ENCODE data around the gene AHSG. TPM values are rescaled to one million over a fixed set of nuclear protein-coding genes. Genes with fewer than 3 reads are reported as not detected.

Gene AHSG
- total and polyA plus RNA-seq, 3 donors from 2014 or later: 0.81 to 1.6 (median 1.5) TPM

DNA sequence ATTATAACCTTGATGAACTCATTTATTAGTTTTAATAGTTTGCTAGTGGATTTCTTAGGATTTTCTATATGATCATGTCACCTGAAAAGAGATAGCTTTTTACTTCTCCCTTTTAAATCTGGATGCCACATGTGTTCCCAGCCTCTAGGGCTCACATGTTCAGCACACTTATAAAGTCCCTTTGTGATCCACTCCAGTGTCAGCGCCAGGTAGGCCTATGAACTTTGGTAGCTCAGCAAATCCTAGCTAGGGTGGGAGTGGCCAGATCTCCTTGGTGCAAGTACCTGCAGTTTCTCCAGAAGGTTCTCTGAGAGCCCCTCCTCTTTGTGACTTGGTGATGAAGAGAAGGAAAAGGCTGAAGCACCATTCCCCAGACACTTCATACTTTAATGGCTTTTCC lies 36.0 kb downstream of the AHSG start:
- Histone ChIP-seq H3K27me3 (no peaks in the 10 kb centered on the region), H3K4me3 (no peak overlapping the region), H3K4me1 (no peaks in the 10 kb centered on the region), H3K27ac (no peak overlapping the region), H3K9me3 (no peaks in the 10 kb centered on the region), H3K36me3 (ENCODE audit: low read depth, missing control alignments) (no peaks in the 10 kb centered on the region)
- no peak for DNase-seq
- TF ChIP-seq POLR2A (IDR thresholded peaks at IDR 0.05): no peak
- TF ChIP-seq, protein P1, sequence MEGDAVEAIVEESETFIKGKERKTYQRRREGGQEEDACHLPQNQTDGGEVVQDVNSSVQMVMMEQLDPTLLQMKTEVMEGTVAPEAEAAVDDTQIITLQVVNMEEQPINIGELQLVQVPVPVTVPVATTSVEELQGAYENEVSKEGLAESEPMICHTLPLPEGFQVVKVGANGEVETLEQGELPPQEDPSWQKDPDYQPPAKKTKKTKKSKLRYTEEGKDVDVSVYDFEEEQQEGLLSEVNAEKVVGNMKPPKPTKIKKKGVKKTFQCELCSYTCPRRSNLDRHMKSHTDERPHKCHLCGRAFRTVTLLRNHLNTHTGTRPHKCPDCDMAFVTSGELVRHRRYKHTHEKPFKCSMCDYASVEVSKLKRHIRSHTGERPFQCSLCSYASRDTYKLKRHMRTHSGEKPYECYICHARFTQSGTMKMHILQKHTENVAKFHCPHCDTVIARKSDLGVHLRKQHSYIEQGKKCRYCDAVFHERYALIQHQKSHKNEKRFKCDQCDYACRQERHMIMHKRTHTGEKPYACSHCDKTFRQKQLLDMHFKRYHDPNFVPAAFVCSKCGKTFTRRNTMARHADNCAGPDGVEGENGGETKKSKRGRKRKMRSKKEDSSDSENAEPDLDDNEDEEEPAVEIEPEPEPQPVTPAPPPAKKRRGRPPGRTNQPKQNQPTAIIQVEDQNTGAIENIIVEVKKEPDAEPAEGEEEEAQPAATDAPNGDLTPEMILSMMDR (IDR thresholded peaks at IDR 0.05): no peak
- WGBS, 2 donors: 89 to 100% methylated on average over 1 of the region's 1 CpG
- intact Hi-C loops (cut with DNase I; ENCODE audit: low total_unique reads): no loop called here

DNA sequence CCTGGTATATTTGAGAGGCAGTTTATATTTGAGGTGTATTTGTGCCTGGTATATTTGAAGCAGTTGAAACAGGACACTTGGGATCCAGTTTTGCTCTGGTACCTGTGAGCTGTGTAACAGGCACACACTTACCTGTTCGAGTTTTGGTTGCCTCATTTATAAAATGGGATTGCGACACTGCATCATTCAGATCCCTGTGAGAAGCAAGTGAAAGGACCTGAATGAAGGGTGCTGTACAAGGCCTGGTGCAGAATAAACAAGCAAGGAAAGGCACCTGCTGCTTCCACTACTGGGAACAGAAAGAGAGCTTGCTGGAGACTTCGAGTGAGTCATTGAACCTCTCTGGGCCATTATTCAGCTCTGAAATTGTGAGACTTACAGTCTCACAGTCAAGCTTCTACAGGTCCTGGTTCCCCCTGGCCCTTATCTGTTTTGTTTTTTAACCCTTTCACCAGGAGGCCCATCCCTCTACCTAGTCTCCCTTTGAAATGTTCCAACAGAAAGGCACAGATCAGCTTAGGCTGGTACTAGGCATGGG lies 38.9 kb downstream of the AHSG start:
- 84 to 96% methylated on average over 3 of the region's 3 CpGs for WGBS, 2 donors
- no peaks in the 10 kb centered on the region for H3K4me1 ChIP-seq
- DNase-seq: no peak
- H3K27ac ChIP-seq: no peak overlapping the region
- H3K9me3 ChIP-seq: no peaks in the 10 kb centered on the region
- no peak for TF ChIP-seq POLR2A (IDR thresholded peaks at IDR 0.05)
- TF ChIP-seq, protein P1 (IDR thresholded peaks at IDR 0.05): no peak
- intact Hi-C loops (cut with DNase I; ENCODE audit: low total_unique reads): no loop called here
- no peaks in the 10 kb centered on the region for H3K36me3 ChIP-seq (ENCODE audit: low read depth, missing control alignments)
- H3K4me3 ChIP-seq: no peak overlapping the region
- no peaks in the 10 kb centered on the region for H3K27me3 ChIP-seq

DNA sequence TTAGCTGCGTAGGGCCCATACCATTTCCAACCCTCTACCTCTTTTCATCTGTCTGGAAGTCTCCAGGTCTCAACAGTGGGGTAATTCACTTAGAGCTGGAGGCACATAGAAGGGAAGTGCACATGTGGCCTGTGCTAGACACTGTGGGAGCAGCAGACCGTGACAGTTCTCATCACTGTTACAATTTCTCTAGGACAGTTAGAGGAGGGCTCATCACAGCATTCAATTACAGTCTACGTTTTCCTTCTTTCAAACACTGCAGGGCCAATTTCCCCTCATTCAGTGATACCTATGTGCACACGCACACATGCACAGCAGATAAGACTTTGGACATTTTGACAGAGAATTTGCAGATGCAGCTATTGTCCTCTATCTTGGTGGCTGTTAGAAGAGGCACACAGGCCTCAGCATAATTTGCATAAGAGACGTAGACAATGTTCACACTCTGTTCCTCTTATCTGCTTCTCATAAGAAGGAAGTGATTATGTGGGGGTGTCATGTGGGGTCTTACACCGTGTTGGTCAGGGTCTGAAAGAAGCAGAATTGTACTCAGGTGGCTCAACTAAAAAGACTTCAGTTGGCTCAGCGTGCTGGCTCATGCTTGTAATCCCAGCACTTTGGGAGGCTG lies 40.3 kb downstream of the AHSG start:
- Histone ChIP-seq H3K9me3 (no peaks in the 10 kb centered on the region), H3K36me3 (ENCODE audit: low read depth, missing control alignments) (no peaks in the 10 kb centered on the region), H3K4me3 (no peak overlapping the region), H3K27ac (no peak overlapping the region), H3K4me1 (no peaks in the 10 kb centered on the region), H3K27me3 (no peaks in the 10 kb centered on the region)
- TF ChIP-seq POLR2A (IDR thresholded peaks at IDR 0.05): no peak
- TF ChIP-seq, protein P1 (IDR thresholded peaks at IDR 0.05): no peak
- WGBS, 2 donors: 61 to 74% methylated on average over 6 to 7 of the region's 7 CpGs
- intact Hi-C loops (cut with DNase I; ENCODE audit: low total_unique reads): no loop called here
- no peak for DNase-seq

DNA sequence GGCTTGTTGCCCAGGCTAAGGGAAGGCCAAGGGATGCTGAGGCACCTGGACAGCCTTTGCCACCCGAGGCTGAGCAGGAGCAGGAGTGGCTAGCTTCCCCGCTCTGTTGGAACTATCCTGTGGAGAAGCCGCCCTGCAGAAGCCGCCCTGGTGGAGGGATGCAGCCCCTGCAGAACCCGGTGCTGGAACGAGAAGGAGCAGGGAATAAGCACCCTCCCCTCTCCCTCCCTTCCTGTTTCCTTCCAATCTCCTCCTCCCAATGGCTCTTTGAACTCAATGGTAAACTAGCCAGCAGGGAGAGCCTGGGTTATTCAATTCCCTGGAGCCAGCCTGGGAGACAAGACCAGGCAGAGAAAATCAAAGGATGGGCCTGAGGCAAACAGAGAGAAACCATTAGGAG lies 41.1 kb downstream of the AHSG start:
- no peaks in the 10 kb centered on the region for H3K36me3 ChIP-seq (ENCODE audit: low read depth, missing control alignments)
- H3K4me1 ChIP-seq: no peaks in the 10 kb centered on the region
- no peaks in the 10 kb centered on the region for H3K9me3 ChIP-seq
- H3K27me3 ChIP-seq: no peaks in the 10 kb centered on the region
- no peak overlapping the region for H3K27ac ChIP-seq
- no peak overlapping the region for H3K4me3 ChIP-seq
- intact Hi-C loops (cut with DNase I; ENCODE audit: low total_unique reads): no loop called here
- no peak for TF ChIP-seq POLR2A (IDR thresholded peaks at IDR 0.05)
- TF ChIP-seq, protein P1 (IDR thresholded peaks at IDR 0.05): no peak
- no peak for DNase-seq
- WGBS, 2 donors: 45 to 68% methylated on average over 6 of the region's 6 CpGs
